Osteocyte (in vitro differentiated cells): Measurements from ENCODE around the gene MUC20. TPM values are rescaled to one million over a fixed set of nuclear protein-coding genes. Genes with fewer than 3 reads are reported as not detected.

Source experiments
- DNase-seq: peaks from one replicate; pipeline ENCODE4 v3.0.0; 2021; ENCODE audit warnings: mixed read lengths; ENCODE audit not compliant: unreplicated experiment; ENCODE audit errors: extremely low spot score
- H3K27ac Mint-ChIP-seq: one replicate; pipeline ENCODE4 v1.8.0; 2021; ENCODE audit warnings: mild to moderate bottlenecking, mixed read lengths; ENCODE audit not compliant: unreplicated experiment
- H3K27me3 Mint-ChIP-seq: one replicate; pipeline ENCODE4 v1.8.0; 2021; ENCODE audit warnings: mixed read lengths; ENCODE audit not compliant: unreplicated experiment
- H3K36me3 Mint-ChIP-seq: one replicate; pipeline ENCODE4 v1.8.0; 2021; ENCODE audit warnings: mixed read lengths; ENCODE audit not compliant: unreplicated experiment
- H3K4me1 Mint-ChIP-seq: one replicate; pipeline ENCODE4 v1.8.0; 2021; ENCODE audit warnings: mixed read lengths; ENCODE audit not compliant: unreplicated experiment
- H3K4me3 Mint-ChIP-seq: one replicate; pipeline ENCODE4 v1.8.0; 2021; ENCODE audit warnings: mild to moderate bottlenecking, moderate library complexity, mixed read lengths; ENCODE audit not compliant: unreplicated experiment
- H3K9me3 Mint-ChIP-seq: one replicate; pipeline ENCODE4 v1.8.0; 2021; ENCODE audit warnings: mixed read lengths; ENCODE audit not compliant: unreplicated experiment
- total RNA-seq: library from RNA; stranded (reverse); gene quantifications from 2 replicates; pipeline ENCODE4 v1.2.1, GENCODE V29; 2021
- TF ChIP-seq, protein P1 (sequence below): fragments of 200-600 bp; sonication (generic); IDR thresholded peaks from 2 replicates; pipeline ENCODE4 v1.5.0; 2021; ENCODE audit warnings: antibody characterized with exemption, mild to moderate bottlenecking, moderate library complexity

The MUC20 gene
- total RNA-seq, 1 donor from 2014 or later: 7.6 TPM

DNA sequence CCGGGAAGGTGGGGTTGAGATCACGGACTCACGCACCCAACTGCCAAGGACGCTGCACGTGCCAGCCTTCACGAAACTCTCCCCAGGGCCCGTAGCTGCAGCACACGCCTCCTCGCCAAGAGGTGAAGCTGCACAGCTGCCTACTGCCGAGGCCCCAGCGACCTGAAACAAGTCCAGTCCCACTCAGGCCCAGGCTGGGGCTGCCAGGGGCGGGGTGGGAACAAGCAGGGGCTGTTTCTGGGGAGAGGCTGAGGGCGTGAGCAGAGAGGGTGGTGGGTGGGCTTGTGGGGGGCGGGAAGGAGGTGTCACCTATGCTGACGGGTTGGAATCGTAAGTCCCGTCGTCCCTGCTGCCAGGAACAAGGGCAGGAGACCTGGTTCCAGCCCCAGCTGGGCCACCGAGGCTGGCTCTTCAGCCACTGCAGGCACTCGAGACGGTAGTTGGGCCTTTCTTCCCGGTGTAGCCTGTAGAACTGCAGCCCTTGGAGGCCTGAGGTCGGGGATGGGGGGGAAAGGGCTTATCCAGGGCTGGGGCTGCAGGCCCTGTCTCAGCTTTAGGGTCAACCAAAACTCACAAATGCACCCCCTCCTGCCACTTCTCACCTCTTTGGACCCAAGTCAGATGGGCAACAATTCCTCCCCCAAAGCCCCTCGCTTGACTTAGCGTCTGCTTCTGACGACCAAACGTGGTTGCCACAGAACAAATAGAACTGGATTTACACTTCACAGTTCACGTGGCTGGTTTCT, 44.4 kb downstream of the MUC20 start:
- H3K4me1 Mint-ChIP-seq: no peaks in the 10 kb centered on the region
- H3K36me3 Mint-ChIP-seq: no peaks in the 10 kb centered on the region
- TF ChIP-seq, protein P1, sequence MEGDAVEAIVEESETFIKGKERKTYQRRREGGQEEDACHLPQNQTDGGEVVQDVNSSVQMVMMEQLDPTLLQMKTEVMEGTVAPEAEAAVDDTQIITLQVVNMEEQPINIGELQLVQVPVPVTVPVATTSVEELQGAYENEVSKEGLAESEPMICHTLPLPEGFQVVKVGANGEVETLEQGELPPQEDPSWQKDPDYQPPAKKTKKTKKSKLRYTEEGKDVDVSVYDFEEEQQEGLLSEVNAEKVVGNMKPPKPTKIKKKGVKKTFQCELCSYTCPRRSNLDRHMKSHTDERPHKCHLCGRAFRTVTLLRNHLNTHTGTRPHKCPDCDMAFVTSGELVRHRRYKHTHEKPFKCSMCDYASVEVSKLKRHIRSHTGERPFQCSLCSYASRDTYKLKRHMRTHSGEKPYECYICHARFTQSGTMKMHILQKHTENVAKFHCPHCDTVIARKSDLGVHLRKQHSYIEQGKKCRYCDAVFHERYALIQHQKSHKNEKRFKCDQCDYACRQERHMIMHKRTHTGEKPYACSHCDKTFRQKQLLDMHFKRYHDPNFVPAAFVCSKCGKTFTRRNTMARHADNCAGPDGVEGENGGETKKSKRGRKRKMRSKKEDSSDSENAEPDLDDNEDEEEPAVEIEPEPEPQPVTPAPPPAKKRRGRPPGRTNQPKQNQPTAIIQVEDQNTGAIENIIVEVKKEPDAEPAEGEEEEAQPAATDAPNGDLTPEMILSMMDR: no peak
- no peaks in the 10 kb centered on the region for H3K9me3 Mint-ChIP-seq
- DNase-seq: no peak
- no peak overlapping the region for H3K27ac Mint-ChIP-seq
- H3K27me3 Mint-ChIP-seq: peaks cover 2% of the 10 kb centered on the region
- H3K4me3 Mint-ChIP-seq: no peak overlapping the region

DNA sequence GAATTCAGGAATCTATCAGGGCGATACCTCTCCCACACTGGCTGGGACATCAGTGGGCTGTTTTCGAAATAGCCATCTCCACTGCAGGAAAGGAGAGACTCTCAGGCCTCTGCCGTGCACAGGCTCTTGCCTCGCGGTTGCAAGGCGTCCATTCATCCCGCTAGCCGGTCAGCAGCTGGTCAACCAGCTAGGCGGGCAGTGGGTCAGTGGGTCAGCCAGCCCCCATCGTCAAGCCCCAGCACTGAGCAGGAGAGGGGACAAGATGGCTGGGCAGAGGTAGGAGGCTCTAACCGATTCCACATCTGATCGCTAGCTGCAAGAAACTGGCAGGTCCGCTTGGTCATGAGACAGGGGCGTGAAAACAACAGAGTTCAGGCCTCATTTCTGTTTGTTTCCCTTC, 45.9 kb downstream of the MUC20 start:
- H3K36me3 Mint-ChIP-seq: no peaks in the 10 kb centered on the region
- no peaks in the 10 kb centered on the region for H3K4me1 Mint-ChIP-seq
- no peaks in the 10 kb centered on the region for H3K9me3 Mint-ChIP-seq
- no peak for DNase-seq
- no peaks in the 10 kb centered on the region for H3K27me3 Mint-ChIP-seq
- no peak overlapping the region for H3K27ac Mint-ChIP-seq
- TF ChIP-seq, protein P1: no peak
- no peak overlapping the region for H3K4me3 Mint-ChIP-seq

GRCh38 chr3:195767792-195768191, 47.0 kb downstream of the MUC20 start:
- no peaks in the 10 kb centered on the region for H3K9me3 Mint-ChIP-seq
- H3K4me3 Mint-ChIP-seq: no peak overlapping the region
- no peaks in the 10 kb centered on the region for H3K27me3 Mint-ChIP-seq
- TF ChIP-seq, protein P1: no peak
- no peak overlapping the region for H3K27ac Mint-ChIP-seq
- H3K4me1 Mint-ChIP-seq: no peaks in the 10 kb centered on the region
- H3K36me3 Mint-ChIP-seq: no peaks in the 10 kb centered on the region
- no peak for DNase-seq

DNA sequence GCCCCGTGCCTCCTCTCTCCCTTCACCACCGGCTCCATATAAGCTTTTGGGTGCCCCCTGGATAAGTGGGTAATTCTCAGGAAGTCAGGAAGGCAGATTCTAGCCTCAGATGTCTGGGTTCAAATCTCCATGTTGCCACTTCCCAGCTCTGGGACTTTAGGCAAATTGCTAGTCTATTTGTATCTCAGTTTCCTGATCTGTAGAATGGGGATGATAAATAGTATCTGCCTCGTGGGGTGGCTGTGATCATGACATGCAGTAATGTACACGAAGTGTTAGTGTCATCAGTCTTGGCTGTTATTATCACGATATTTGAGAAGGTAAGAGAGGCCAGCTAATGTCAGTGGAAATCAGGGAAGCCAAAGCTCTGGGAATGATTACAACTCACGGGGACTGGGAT, 47.6 kb downstream of the MUC20 start:
- Mint-ChIP-seq H3K4me1 (no peaks in the 10 kb centered on the region), H3K27ac (no peak overlapping the region), H3K9me3 (no peaks in the 10 kb centered on the region), H3K36me3 (no peaks in the 10 kb centered on the region), H3K27me3 (no peaks in the 10 kb centered on the region), H3K4me3 (no peak overlapping the region)
- TF ChIP-seq, protein P1: no peak
- no peak for DNase-seq

DNA sequence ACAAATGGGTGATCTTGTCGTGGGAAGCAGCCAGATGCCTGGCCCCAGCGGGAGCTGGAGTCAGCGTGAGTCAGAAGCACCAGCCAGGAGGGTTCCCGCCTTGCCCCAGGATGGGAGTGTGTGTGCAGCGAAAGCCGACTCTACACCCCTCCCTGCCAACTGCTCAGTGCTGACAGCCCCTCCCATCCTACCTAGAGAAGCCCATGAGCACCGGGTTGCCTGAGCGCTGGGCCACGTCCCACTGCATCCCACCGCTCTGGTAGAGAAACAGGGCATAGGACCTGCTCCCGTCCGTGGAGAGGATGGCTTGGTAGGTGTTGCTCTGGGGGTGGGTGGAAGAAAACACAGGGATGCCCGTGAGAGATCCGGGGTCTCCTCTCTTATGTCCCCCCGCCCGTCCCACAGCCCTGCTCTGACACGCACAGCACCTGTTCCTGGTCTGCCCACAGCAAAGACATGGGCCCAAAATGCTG, 48.1 kb downstream of the MUC20 start:
- H3K9me3 Mint-ChIP-seq: no peaks in the 10 kb centered on the region
- H3K4me3 Mint-ChIP-seq: no peak overlapping the region
- TF ChIP-seq, protein P1: no peak
- H3K27me3 Mint-ChIP-seq: no peaks in the 10 kb centered on the region
- H3K27ac Mint-ChIP-seq: no peak overlapping the region
- no peak for DNase-seq
- no peaks in the 10 kb centered on the region for H3K36me3 Mint-ChIP-seq
- no peaks in the 10 kb centered on the region for H3K4me1 Mint-ChIP-seq
